ENCODE results near the gene PILRA. TPM values are rescaled to one million over a fixed set of nuclear protein-coding genes. Genes with fewer than 3 reads are reported as not detected.
A peak's percentile ranks its signal among the peaks of the same experiment; 100 is the strongest.
"Not testable (repeated sequence)": the region's sequence is repeated elsewhere in the genome, so short reads cannot be mapped to it uniquely, and the experiment has no call there.

The PILRA gene
- 1 to 10 TPM; 5.0 to 8.5 TPM for total RNA-seq

GRCh38 chr7:100373261-100373831 is at the start of gene PILRA:
PILRA (plus strand) TSS chr7:100373487; CDS start chr7:100373657, 170 bp downstream.
- Histone ChIP-seq H3K36me3 (peaks cover 3% of the 10 kb centered on the region), H3K4me1 (ENCODE audit: control insufficient read depth in 1 of 2, low read depth in 2 of 2) (no peaks in the 10 kb centered on the region), H3K9me3 (no peaks in the 10 kb centered on the region), H3K27ac (peak within 1 kb of the TSS in 1 of 2 donors; percentile 52), H3K4me3 (peak within 1 kb of the TSS; percentile 45), H3K27me3 (replicated peaks; ENCODE audit: insufficient read depth) (no peaks in the 10 kb centered on the region)
- DNase-seq (ENCODE audit: low spot score) (no peak), ATAC-seq (ENCODE audit: insufficient number of reproducible peaks, low FRiP score, low read depth) (peak; percentile 49)
- no peak for TF ChIP-seq CTCF (IDR thresholded peaks at IDR 0.05)

- ATAC-seq (ENCODE audit: insufficient number of reproducible peaks, low FRiP score, low read depth); H3K4me3 ChIP-seq; H3K9me3 ChIP-seq; DNase-seq (ENCODE audit: low spot score); H3K4me1 ChIP-seq (ENCODE audit: control insufficient read depth in 1 of 2, low read depth in 2 of 2); H3K27me3 ChIP-seq (replicated peaks; ENCODE audit: insufficient read depth); H3K27ac ChIP-seq: not testable (repeated sequence)
- peaks cover 15% of the 10 kb centered on the region for H3K36me3 ChIP-seq
Measured at GRCh38 chr7:100324194-100324593, 49.1 kb upstream of the PILRA start.

GRCh38 chr7:100325671-100326070 is 47.6 kb upstream of the PILRA start:
- H3K9me3 ChIP-seq; H3K4me3 ChIP-seq; DNase-seq (ENCODE audit: low spot score); ATAC-seq (ENCODE audit: insufficient number of reproducible peaks, low FRiP score, low read depth); H3K4me1 ChIP-seq (ENCODE audit: control insufficient read depth in 1 of 2, low read depth in 2 of 2); H3K27ac ChIP-seq; H3K27me3 ChIP-seq (replicated peaks; ENCODE audit: insufficient read depth): not testable (repeated sequence)
- peaks cover 15% of the 10 kb centered on the region for H3K36me3 ChIP-seq

- ATAC-seq (ENCODE audit: insufficient number of reproducible peaks, low FRiP score, low read depth); H3K27ac ChIP-seq: not testable (repeated sequence)
- H3K36me3 ChIP-seq: peaks cover 15% of the 10 kb centered on the region
Measured at GRCh38 chr7:100326914-100327313, 46.4 kb upstream of the PILRA start.

GRCh38 chr7:100335566-100336466 is 37.5 kb upstream of the PILRA start:
- ATAC-seq (ENCODE audit: insufficient number of reproducible peaks, low FRiP score, low read depth) (peak; percentile 99), DNase-seq (ENCODE audit: low spot score) (peak; percentile 59)
- H3K4me3 ChIP-seq: peak overlapping the region; percentile 91
- not testable (repeated sequence) for H3K27me3 ChIP-seq (replicated peaks; ENCODE audit: insufficient read depth); H3K36me3 ChIP-seq; H3K9me3 ChIP-seq; H3K4me1 ChIP-seq (ENCODE audit: control insufficient read depth in 1 of 2, low read depth in 2 of 2)
- peak overlapping the region; percentile 90 to 96 for H3K27ac ChIP-seq

More at GRCh38 chr7:100326914-100327313, 46.4 kb upstream of the PILRA start:
- not testable (repeated sequence) for H3K27me3 ChIP-seq (replicated peaks; ENCODE audit: insufficient read depth); DNase-seq (ENCODE audit: low spot score); H3K4me3 ChIP-seq; H3K4me1 ChIP-seq (ENCODE audit: control insufficient read depth in 1 of 2, low read depth in 2 of 2); H3K9me3 ChIP-seq

- not testable (repeated sequence) for ATAC-seq (ENCODE audit: insufficient number of reproducible peaks, low FRiP score, low read depth); H3K36me3 ChIP-seq; H3K27me3 ChIP-seq (replicated peaks; ENCODE audit: insufficient read depth); DNase-seq (ENCODE audit: low spot score); H3K4me3 ChIP-seq; H3K4me1 ChIP-seq (ENCODE audit: control insufficient read depth in 1 of 2, low read depth in 2 of 2); H3K27ac ChIP-seq; H3K9me3 ChIP-seq
Measured at GRCh38 chr7:100338083-100338696, 35.1 kb upstream of the PILRA start.

GRCh38 chr7:100341286-100341685 is 32.0 kb upstream of the PILRA start:
- H3K9me3 ChIP-seq; H3K27me3 ChIP-seq (replicated peaks; ENCODE audit: insufficient read depth); ATAC-seq (ENCODE audit: insufficient number of reproducible peaks, low FRiP score, low read depth); H3K4me3 ChIP-seq; H3K27ac ChIP-seq; DNase-seq (ENCODE audit: low spot score): not testable (repeated sequence)
- H3K36me3 ChIP-seq: peaks cover 14% of the 10 kb centered on the region
- H3K4me1 ChIP-seq (ENCODE audit: control insufficient read depth in 1 of 2, low read depth in 2 of 2): peaks cover 0 to 11% of the 10 kb centered on the region in 2 donors

- peaks cover 29% of the 10 kb centered on the region for H3K36me3 ChIP-seq
- TF ChIP-seq CTCF (IDR thresholded peaks at IDR 0.05): no peak
- no peaks in the 10 kb centered on the region for H3K27me3 ChIP-seq (replicated peaks; ENCODE audit: insufficient read depth)
- H3K4me1 ChIP-seq (ENCODE audit: control insufficient read depth in 1 of 2, low read depth in 2 of 2): peaks cover 0 to 5% of the 10 kb centered on the region in 2 donors
- ATAC-seq (ENCODE audit: insufficient number of reproducible peaks, low FRiP score, low read depth): no peak
- no peak overlapping the region for H3K4me3 ChIP-seq
- DNase-seq (ENCODE audit: low spot score): no peak
- H3K9me3 ChIP-seq: no peaks in the 10 kb centered on the region
- no peak overlapping the region for H3K27ac ChIP-seq
Measured at GRCh38 chr7:100342765-100343164, 30.5 kb upstream of the PILRA start.

- H3K4me3 ChIP-seq; H3K4me1 ChIP-seq (ENCODE audit: control insufficient read depth in 1 of 2, low read depth in 2 of 2); H3K27ac ChIP-seq; ATAC-seq (ENCODE audit: insufficient number of reproducible peaks, low FRiP score, low read depth); DNase-seq (ENCODE audit: low spot score); H3K27me3 ChIP-seq (replicated peaks; ENCODE audit: insufficient read depth); H3K9me3 ChIP-seq: not testable (repeated sequence)
- peaks cover 40% of the 10 kb centered on the region for H3K36me3 ChIP-seq
Measured at GRCh38 chr7:100344124-100344559, 29.1 kb upstream of the PILRA start.

Data from thoracic aorta (tissue), 2 donors.